IgD-negative memory B cell (primary cell): ENCODE results near the gene SYTL4. TPM values are rescaled to one million over a fixed set of nuclear protein-coding genes. Genes with fewer than 3 reads are reported as not detected.

Experiments used
- H3K27ac Mint-ChIP-seq, 3 donors: one replicate each; pipeline ENCODE4 v1.8.0; 2020 to 2022; ENCODE audit warnings: mild to moderate bottlenecking in 3 of 3, mixed read lengths in 3 of 3, moderate library complexity in 1 of 3
- H3K27me3 Mint-ChIP-seq: one replicate; pipeline ENCODE4 v1.8.0; 2021; ENCODE audit warnings: mixed read lengths
- H3K36me3 Mint-ChIP-seq: one replicate; pipeline ENCODE4 v1.8.0; 2020; ENCODE audit warnings: mild to moderate bottlenecking, mixed read lengths
- H3K4me1 Mint-ChIP-seq, 3 donors: one replicate each; pipeline ENCODE4 v1.8.0; 2020 to 2022; ENCODE audit warnings: mixed read lengths in 3 of 3, mild to moderate bottlenecking in 1 of 3
- H3K4me3 Mint-ChIP-seq, 4 donors: one replicate each; pipeline ENCODE4 v1.8.0; 2020 to 2022; ENCODE audit warnings: mild to moderate bottlenecking in 4 of 4, mixed read lengths in 4 of 4, moderate library complexity in 3 of 4
- H3K9me3 Mint-ChIP-seq, 3 donors: one replicate each; pipeline ENCODE4 v1.8.0; 2020 to 2021; ENCODE audit warnings: mixed read lengths in 3 of 3, mild to moderate bottlenecking in 1 of 3
- polyA plus RNA-seq: library from polyadenylated mRNA; unstranded; fragments of 300-500 nt; fragmentation: Illumina TruSeq; gene quantifications from one replicate; pipeline ENCODE4 v1.2.3, GENCODE V29; 2021

SYTL4 gene
- polyA plus RNA-seq, 1 donor from 2014 or later = 0.11 TPM

DNA sequence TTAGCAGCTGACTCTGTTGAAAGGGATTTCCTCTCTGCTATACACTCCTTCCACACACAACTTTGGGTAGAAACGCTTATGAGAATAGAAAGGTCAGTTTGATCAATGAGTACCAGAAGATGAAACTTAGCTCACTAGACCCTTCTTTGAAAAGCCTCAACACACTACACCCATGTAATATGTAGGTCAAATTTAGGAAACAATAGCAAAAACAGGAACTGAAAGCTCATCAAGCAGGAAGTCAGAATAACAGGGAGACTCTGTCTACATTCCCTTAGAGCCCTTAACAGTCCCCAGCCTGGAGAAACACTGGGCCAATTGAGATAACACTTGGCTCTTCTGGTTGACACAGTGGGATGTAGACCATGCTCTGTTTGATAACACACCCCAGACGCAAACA, 57.2 kb downstream of the SYTL4 start:
- Mint-ChIP-seq H3K4me3 (no peak overlapping the region), H3K27ac (no peak overlapping the region), H3K36me3 (no peaks in the 10 kb centered on the region), H3K4me1 (peaks cover 11 to 12% (median 11%) of the 10 kb centered on the region in 3 donors), H3K9me3 (no peaks in the 10 kb centered on the region), H3K27me3 (no peaks in the 10 kb centered on the region)

DNA sequence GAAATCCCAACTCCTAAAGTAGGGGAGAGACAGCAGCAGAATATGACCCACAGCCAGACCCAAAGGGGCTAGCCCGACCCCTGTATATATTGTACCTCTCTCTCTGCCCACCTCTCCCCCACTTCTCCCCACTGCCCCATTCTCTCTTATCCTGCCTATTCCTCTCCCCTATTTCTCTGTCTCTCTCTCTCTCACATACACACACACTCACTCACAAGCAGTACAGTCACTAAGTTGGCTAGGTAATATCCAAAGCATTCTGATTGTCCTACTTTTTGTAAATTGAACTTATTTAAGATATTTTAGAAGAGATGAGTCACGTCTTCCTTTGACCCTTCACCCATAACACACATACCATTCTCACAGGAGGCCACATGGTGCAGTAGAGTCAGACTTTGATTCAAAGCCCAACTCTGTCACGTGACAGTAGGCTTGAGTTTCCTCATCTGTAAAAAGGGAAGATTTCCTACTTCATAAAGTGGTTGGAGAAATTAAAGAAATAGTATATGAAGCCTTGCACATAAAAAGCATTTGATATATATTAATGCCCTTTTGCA, 58.4 kb downstream of the SYTL4 start:
- Mint-ChIP-seq H3K36me3 (no peaks in the 10 kb centered on the region), H3K4me1 (peaks cover 11 to 12% (median 11%) of the 10 kb centered on the region in 3 donors), H3K27me3 (peaks cover under 1% of the 10 kb centered on the region), H3K27ac (no peak overlapping the region), H3K9me3 (no peaks in the 10 kb centered on the region), H3K4me3 (no peak overlapping the region)

DNA sequence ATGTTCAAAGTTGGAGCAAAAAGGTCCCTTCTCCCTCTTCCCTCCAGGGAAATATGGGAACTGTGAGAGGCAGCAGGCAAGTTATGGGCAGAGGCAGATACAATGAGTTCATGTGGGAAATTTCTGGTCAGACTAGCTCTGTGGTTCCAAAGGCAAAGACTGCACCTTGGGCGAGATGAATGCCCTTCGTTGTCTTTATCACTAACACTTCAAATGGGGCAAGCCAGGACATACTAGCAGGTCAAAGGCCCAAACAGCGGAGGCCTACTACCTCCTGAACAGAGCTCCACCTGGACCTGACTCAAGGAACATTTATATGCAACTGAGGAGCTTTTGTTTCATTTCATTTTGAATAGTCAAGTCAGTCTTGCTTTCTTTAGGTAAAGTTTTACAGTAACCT, 59.0 kb downstream of the SYTL4 start:
- Mint-ChIP-seq H3K27ac (no peak overlapping the region), H3K36me3 (no peaks in the 10 kb centered on the region), H3K4me1 (peaks cover 11 to 12% (median 11%) of the 10 kb centered on the region in 3 donors)

DNA sequence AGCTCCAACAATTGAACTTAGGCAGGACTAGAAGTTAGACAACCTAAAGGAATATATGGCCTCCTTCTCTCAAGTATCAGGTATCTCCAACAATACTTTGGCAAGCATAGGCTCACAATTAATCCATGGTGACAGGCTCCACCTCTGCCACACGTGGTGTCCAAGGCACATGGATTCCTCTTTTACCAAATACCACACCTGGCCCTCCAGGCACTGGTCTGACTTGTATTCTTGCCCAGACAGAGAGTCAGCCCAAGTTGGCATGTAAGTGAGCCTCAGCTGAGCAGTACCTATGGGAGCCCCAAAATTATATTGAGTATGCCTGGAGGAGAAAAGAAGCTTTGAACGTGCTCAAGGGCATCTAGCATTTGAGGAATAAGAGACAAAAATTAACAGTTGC, 68.3 kb downstream of the SYTL4 start:
- H3K4me3 Mint-ChIP-seq = no peak overlapping the region
- H3K36me3 Mint-ChIP-seq = no peaks in the 10 kb centered on the region
- H3K27ac Mint-ChIP-seq = no peak overlapping the region
- H3K9me3 Mint-ChIP-seq = no peaks in the 10 kb centered on the region
- peaks cover 0 to 2% (median 0%) of the 10 kb centered on the region in 3 donors for H3K4me1 Mint-ChIP-seq
- peaks cover 14% of the 10 kb centered on the region for H3K27me3 Mint-ChIP-seq

More for the DNA sequence above, 59.0 kb downstream of the SYTL4 start:
- Mint-ChIP-seq H3K27me3 (peaks cover 1% of the 10 kb centered on the region), H3K9me3 (no peaks in the 10 kb centered on the region), H3K4me3 (no peak overlapping the region)

GRCh38 chrX:100662796-100663195, 69.1 kb downstream of the SYTL4 start:
- Mint-ChIP-seq H3K4me3 (no peak overlapping the region), H3K36me3 (no peaks in the 10 kb centered on the region), H3K4me1 (peaks cover 0 to 2% (median 0%) of the 10 kb centered on the region in 3 donors), H3K9me3 (no peaks in the 10 kb centered on the region), H3K27ac (no peak overlapping the region), H3K27me3 (peaks cover 14% of the 10 kb centered on the region)

- H3K27ac Mint-ChIP-seq = no peak overlapping the region
- no peak overlapping the region for H3K4me3 Mint-ChIP-seq
- peaks cover 0 to 2% (median 0%) of the 10 kb centered on the region in 3 donors for H3K4me1 Mint-ChIP-seq
- H3K36me3 Mint-ChIP-seq = no peaks in the 10 kb centered on the region
- H3K9me3 Mint-ChIP-seq = no peaks in the 10 kb centered on the region
- H3K27me3 Mint-ChIP-seq = peaks cover 18% of the 10 kb centered on the region
Measured at GRCh38 chrX:100662170-100662569, 69.8 kb downstream of the SYTL4 start.

GRCh38 chrX:100659431-100660137, 72.3 kb downstream of the SYTL4 start:
- Mint-ChIP-seq H3K4me3 (no peak overlapping the region), H3K9me3 (no peaks in the 10 kb centered on the region), H3K36me3 (no peaks in the 10 kb centered on the region), H3K27ac (no peak overlapping the region), H3K27me3 (peaks cover 10% of the 10 kb centered on the region), H3K4me1 (peaks cover 0 to 2% (median 0%) of the 10 kb centered on the region in 3 donors)

DNA sequence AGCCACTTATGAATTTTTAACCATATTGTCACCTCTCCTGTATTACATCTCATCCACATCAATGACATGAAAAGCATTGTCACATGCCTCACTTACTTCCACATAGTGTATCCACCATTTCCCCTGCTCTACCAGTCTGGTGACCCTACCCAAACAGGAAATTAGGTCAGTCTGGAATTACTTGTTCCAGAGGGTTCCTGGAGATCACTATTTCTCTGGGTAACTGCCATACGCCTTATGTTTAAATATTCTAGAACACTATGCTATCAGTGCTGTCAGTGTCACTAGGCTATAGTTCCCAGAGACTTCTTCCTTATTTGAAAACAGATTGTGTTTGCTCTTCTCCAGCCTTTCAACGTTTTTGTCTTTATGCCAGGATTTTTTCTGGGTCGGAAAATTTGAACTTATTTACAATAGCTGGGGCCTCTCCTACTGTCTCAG, 73.0 kb downstream of the SYTL4 start:
- no peaks in the 10 kb centered on the region for H3K36me3 Mint-ChIP-seq
- peaks cover 0 to 2% (median 1%) of the 10 kb centered on the region in 3 donors for H3K4me1 Mint-ChIP-seq
- H3K4me3 Mint-ChIP-seq = no peak overlapping the region
- H3K9me3 Mint-ChIP-seq = no peaks in the 10 kb centered on the region
- peaks cover 9% of the 10 kb centered on the region for H3K27me3 Mint-ChIP-seq
- no peak overlapping the region for H3K27ac Mint-ChIP-seq

GRCh38 chrX:100654261-100654660, 77.7 kb downstream of the SYTL4 start:
- H3K4me3 Mint-ChIP-seq = no peak overlapping the region
- H3K27me3 Mint-ChIP-seq = peaks cover 7% of the 10 kb centered on the region
- peaks cover 0 to 2% (median 0%) of the 10 kb centered on the region in 3 donors for H3K9me3 Mint-ChIP-seq
- no peak overlapping the region for H3K27ac Mint-ChIP-seq
- no peaks in the 10 kb centered on the region for H3K36me3 Mint-ChIP-seq
- H3K4me1 Mint-ChIP-seq = peaks cover 0 to 2% (median 1%) of the 10 kb centered on the region in 3 donors

- H3K27ac Mint-ChIP-seq = no peak overlapping the region
- peaks cover 0 to 4% (median 0%) of the 10 kb centered on the region in 3 donors for H3K4me1 Mint-ChIP-seq
- peaks cover 0 to 2% (median 0%) of the 10 kb centered on the region in 3 donors for H3K9me3 Mint-ChIP-seq
Measured at GRCh38 chrX:100652266-100652665, 79.7 kb downstream of the SYTL4 start.

GRCh38 chrX:100650841-100651240, 81.1 kb downstream of the SYTL4 start:
- Mint-ChIP-seq H3K36me3 (no peaks in the 10 kb centered on the region), H3K27me3 (peaks cover 3% of the 10 kb centered on the region), H3K4me3 (no peak overlapping the region), H3K9me3 (peaks cover 0 to 2% (median 0%) of the 10 kb centered on the region in 3 donors), H3K27ac (no peak overlapping the region), H3K4me1 (peaks cover 0 to 4% (median 0%) of the 10 kb centered on the region in 3 donors)

More at GRCh38 chrX:100652266-100652665, 79.7 kb downstream of the SYTL4 start:
- no peak overlapping the region for H3K4me3 Mint-ChIP-seq
- no peaks in the 10 kb centered on the region for H3K36me3 Mint-ChIP-seq
- peaks cover 1% of the 10 kb centered on the region for H3K27me3 Mint-ChIP-seq

GRCh38 chrX:100649550-100650356, 82.2 kb downstream of the SYTL4 start:
- Mint-ChIP-seq H3K9me3 (peaks cover 0 to 2% (median 0%) of the 10 kb centered on the region in 3 donors), H3K4me1 (peaks cover 0 to 4% (median 3%) of the 10 kb centered on the region in 3 donors), H3K27me3 (peaks cover 7% of the 10 kb centered on the region), H3K27ac (no peak overlapping the region), H3K36me3 (no peaks in the 10 kb centered on the region), H3K4me3 (no peak overlapping the region)

- Mint-ChIP-seq H3K4me1 (peaks cover 0 to 4% (median 2%) of the 10 kb centered on the region in 3 donors), H3K27ac (no peak overlapping the region), H3K36me3 (no peaks in the 10 kb centered on the region), H3K27me3 (peaks cover 9% of the 10 kb centered on the region), H3K9me3 (peaks cover 0 to 2% (median 0%) of the 10 kb centered on the region in 3 donors), H3K4me3 (no peak overlapping the region)
Measured at GRCh38 chrX:100648458-100649417, 83.2 kb downstream of the SYTL4 start.

GRCh38 chrX:100647739-100648138, 84.2 kb downstream of the SYTL4 start:
- no peak overlapping the region for H3K4me3 Mint-ChIP-seq
- no peaks in the 10 kb centered on the region for H3K36me3 Mint-ChIP-seq
- H3K4me1 Mint-ChIP-seq = peaks cover 0 to 4% (median 2%) of the 10 kb centered on the region in 3 donors
- peaks cover 0 to 2% (median 0%) of the 10 kb centered on the region in 3 donors for H3K9me3 Mint-ChIP-seq
- H3K27ac Mint-ChIP-seq = no peak overlapping the region
- peaks cover 17% of the 10 kb centered on the region for H3K27me3 Mint-ChIP-seq
